Measurements from ENCODE around the gene LRBA.

The LRBA gene

DNA sequence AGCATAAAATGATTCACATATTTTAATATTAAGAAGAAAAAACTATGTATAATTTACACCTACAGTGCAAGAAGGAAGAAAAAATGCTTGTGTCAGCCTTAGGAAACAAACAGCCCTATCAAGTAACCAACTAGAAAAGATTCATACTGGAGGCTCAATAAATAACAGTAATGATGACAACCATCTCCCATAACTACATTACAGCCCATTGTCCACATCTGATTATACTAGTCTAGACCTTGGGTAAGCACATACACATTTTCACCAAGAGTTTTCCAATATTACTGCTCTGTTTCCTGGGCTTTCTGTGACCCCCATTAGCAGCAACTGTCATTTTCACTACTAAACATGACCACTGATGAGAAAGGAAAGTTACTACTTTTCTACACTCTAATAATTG lies 263.4 kb downstream of the LRBA start:
- Histone ChIP-seq H3F3A (ENCODE audit: insufficient read depth, low read length) (no peaks in the 10 kb centered on the region), H3K9me3 (replicated peaks; ENCODE audit: insufficient read depth, low read length) (no peaks in the 10 kb centered on the region), H2AFZ (ENCODE audit: low read length) (no peak overlapping the region), H4K20me1 (ENCODE audit: insufficient read depth, low read length) (no peaks in the 10 kb centered on the region), H3K9ac (ENCODE audit: low read length) (no peak overlapping the region), H3K79me2 (ENCODE audit: low read length) (no peaks in the 10 kb centered on the region), H3K9me2 (replicated peaks; ENCODE audit: insufficient read depth, low read length) (no peaks in the 10 kb centered on the region), H3K36me3 (replicated peaks; ENCODE audit: insufficient read depth, low read length) (no peaks in the 10 kb centered on the region), H3K4me2 (ENCODE audit: low read depth, low read length) (no peak overlapping the region), H3K27me3 (replicated peaks; ENCODE audit: insufficient read depth, low read length) (no peaks in the 10 kb centered on the region), H3K4me3 (ENCODE audit: low read length) (no peak overlapping the region), H3K27ac (ENCODE audit: low read length) (no peak overlapping the region), H3K4me1 (ENCODE audit: low read length) (no peaks in the 10 kb centered on the region)
- no peak for DNase-seq
- TF ChIP-seq EZH2phosphoT487 (IDR thresholded peaks at IDR 0.05; ENCODE audit: low read length) (no peak), EZH2 (optimal IDR thresholded peaks at IDR 0.05; ENCODE audit: low read depth, low read length) (no peak)
- TF ChIP-seq, protein P1, sequence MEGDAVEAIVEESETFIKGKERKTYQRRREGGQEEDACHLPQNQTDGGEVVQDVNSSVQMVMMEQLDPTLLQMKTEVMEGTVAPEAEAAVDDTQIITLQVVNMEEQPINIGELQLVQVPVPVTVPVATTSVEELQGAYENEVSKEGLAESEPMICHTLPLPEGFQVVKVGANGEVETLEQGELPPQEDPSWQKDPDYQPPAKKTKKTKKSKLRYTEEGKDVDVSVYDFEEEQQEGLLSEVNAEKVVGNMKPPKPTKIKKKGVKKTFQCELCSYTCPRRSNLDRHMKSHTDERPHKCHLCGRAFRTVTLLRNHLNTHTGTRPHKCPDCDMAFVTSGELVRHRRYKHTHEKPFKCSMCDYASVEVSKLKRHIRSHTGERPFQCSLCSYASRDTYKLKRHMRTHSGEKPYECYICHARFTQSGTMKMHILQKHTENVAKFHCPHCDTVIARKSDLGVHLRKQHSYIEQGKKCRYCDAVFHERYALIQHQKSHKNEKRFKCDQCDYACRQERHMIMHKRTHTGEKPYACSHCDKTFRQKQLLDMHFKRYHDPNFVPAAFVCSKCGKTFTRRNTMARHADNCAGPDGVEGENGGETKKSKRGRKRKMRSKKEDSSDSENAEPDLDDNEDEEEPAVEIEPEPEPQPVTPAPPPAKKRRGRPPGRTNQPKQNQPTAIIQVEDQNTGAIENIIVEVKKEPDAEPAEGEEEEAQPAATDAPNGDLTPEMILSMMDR (IDR thresholded peaks at IDR 0.05; ENCODE audit: low read length), result no peak

DNA sequence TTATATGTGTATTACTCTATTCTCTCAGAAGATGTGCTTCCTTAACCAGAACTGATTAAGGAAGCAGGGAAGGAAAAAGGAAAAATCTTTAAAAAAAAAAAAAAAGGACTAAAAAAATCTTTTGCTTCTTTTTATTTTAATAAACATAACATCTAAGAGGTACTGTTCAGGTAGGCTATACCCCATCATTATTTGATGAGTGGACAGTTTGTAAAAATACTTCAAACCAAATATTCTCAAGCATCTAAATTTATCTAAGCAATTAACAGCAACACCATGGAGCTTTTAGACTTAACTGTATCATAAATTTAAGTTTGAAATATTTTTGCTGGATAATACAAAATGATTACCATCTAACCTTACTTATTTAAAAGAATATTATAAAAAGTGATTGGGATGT lies 264.3 kb downstream of the LRBA start:
- Histone ChIP-seq H3K9ac (ENCODE audit: low read length) (no peak overlapping the region), H3K9me2 (replicated peaks; ENCODE audit: insufficient read depth, low read length) (no peaks in the 10 kb centered on the region), H3K4me1 (ENCODE audit: low read length) (no peaks in the 10 kb centered on the region), H2AFZ (ENCODE audit: low read length) (no peak overlapping the region), H3F3A (ENCODE audit: insufficient read depth, low read length) (no peaks in the 10 kb centered on the region), H3K27ac (ENCODE audit: low read length) (no peak overlapping the region), H3K4me3 (ENCODE audit: low read length) (no peak overlapping the region), H3K27me3 (replicated peaks; ENCODE audit: insufficient read depth, low read length) (no peaks in the 10 kb centered on the region), H3K79me2 (ENCODE audit: low read length) (no peaks in the 10 kb centered on the region), H3K9me3 (replicated peaks; ENCODE audit: insufficient read depth, low read length) (no peaks in the 10 kb centered on the region), H3K36me3 (replicated peaks; ENCODE audit: insufficient read depth, low read length) (no peaks in the 10 kb centered on the region), H3K4me2 (ENCODE audit: low read depth, low read length) (no peak overlapping the region), H4K20me1 (ENCODE audit: insufficient read depth, low read length) (no peaks in the 10 kb centered on the region)
- DNase-seq, result no peak
- TF ChIP-seq EZH2 (optimal IDR thresholded peaks at IDR 0.05; ENCODE audit: low read depth, low read length) (no peak), EZH2phosphoT487 (IDR thresholded peaks at IDR 0.05; ENCODE audit: low read length) (no peak)
- TF ChIP-seq, protein P1 (IDR thresholded peaks at IDR 0.05; ENCODE audit: low read length), result no peak

DNA sequence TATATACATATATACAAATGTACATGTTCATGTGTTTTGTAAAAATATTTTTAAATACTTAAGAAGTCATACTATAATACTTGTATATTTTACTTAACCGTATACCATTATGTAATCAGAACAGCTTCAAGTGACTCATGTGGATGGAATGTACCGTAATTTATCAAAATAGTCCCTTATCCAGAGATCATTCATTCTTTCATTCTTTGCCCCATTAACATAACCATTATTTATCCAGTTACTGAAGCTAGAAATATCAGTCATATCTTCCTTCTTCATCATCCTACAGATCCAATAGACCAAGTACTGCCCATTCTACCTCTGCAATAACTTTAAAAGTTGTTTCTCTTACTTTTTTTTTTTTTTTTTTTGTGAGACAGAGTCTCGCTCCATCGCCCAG lies 268.9 kb downstream of the LRBA start:
- H3K9ac ChIP-seq (ENCODE audit: low read length), result no peak overlapping the region
- H3K27ac ChIP-seq (ENCODE audit: low read length), result no peak overlapping the region
- H3F3A ChIP-seq (ENCODE audit: insufficient read depth, low read length), result no peaks in the 10 kb centered on the region
- H3K4me2 ChIP-seq (ENCODE audit: low read depth, low read length), result no peak overlapping the region
- no peaks in the 10 kb centered on the region for H3K27me3 ChIP-seq (replicated peaks; ENCODE audit: insufficient read depth, low read length)
- DNase-seq, result no peak
- no peaks in the 10 kb centered on the region for H4K20me1 ChIP-seq (ENCODE audit: insufficient read depth, low read length)
- H3K9me2 ChIP-seq (replicated peaks; ENCODE audit: insufficient read depth, low read length), result no peaks in the 10 kb centered on the region
- no peaks in the 10 kb centered on the region for H3K4me1 ChIP-seq (ENCODE audit: low read length)
- H3K36me3 ChIP-seq (replicated peaks; ENCODE audit: insufficient read depth, low read length), result no peaks in the 10 kb centered on the region
- H2AFZ ChIP-seq (ENCODE audit: low read length), result no peak overlapping the region
- no peak for TF ChIP-seq EZH2 (optimal IDR thresholded peaks at IDR 0.05; ENCODE audit: low read depth, low read length)
- TF ChIP-seq, protein P1 (IDR thresholded peaks at IDR 0.05; ENCODE audit: low read length), result no peak
- no peak for TF ChIP-seq EZH2phosphoT487 (IDR thresholded peaks at IDR 0.05; ENCODE audit: low read length)
- H3K9me3 ChIP-seq (replicated peaks; ENCODE audit: insufficient read depth, low read length), result no peaks in the 10 kb centered on the region
- no peaks in the 10 kb centered on the region for H3K79me2 ChIP-seq (ENCODE audit: low read length)
- no peak overlapping the region for H3K4me3 ChIP-seq (ENCODE audit: low read length)

Data from MM.1S (cell line).